Type B pancreatic cell (in vitro differentiated cells): ENCODE measurements around the gene PLEKHA8. TPM values are rescaled to one million over a fixed set of nuclear protein-coding genes. Genes with fewer than 3 reads are reported as not detected.

Experiments
- DNase-seq: peaks from one replicate; pipeline ENCODE4 v3.0.0; 2021; ENCODE audit warnings: mixed read lengths; ENCODE audit not compliant: unreplicated experiment; ENCODE audit errors: extremely low spot score
- H3K27ac Mint-ChIP-seq: 2 replicates; pipeline ENCODE4 v1.8.0; 2021; ENCODE audit warnings: mild to moderate bottlenecking, mixed read lengths
- H3K27me3 Mint-ChIP-seq: 2 replicates; pipeline ENCODE4 v1.8.0; 2021; ENCODE audit warnings: mixed read lengths
- H3K36me3 Mint-ChIP-seq: 2 replicates; pipeline ENCODE4 v1.8.0; 2021; ENCODE audit warnings: mixed read lengths
- H3K4me1 Mint-ChIP-seq: one replicate; pipeline ENCODE4 v1.8.0; 2021; ENCODE audit warnings: mixed read lengths; ENCODE audit not compliant: unreplicated experiment
- H3K4me3 Mint-ChIP-seq: 2 replicates; pipeline ENCODE4 v1.8.0; 2021; ENCODE audit warnings: mild to moderate bottlenecking, mixed read lengths
- H3K9me3 Mint-ChIP-seq: 2 replicates; pipeline ENCODE4 v1.8.0; 2021; ENCODE audit warnings: mixed read lengths
- CTCF ChIP-seq: fragments of 200-600 bp; sonication (generic); conservative IDR thresholded peaks from 2 replicates; pipeline ENCODE4 v1.5.0; 2021; ENCODE audit warnings: antibody characterized with exemption, mild to moderate bottlenecking
- total RNA-seq: library from RNA; stranded (reverse); gene quantifications from 2 replicates; pipeline ENCODE4 v1.2.1, GENCODE V29; 2021; ENCODE audit warnings: low replicate concordance

Gene PLEKHA8
- total RNA-seq, 1 donor from 2014 or later, result 46.0 TPM

- TF ChIP-seq CTCF, result peak; percentile 62
These were observed 46.3 kb downstream of the PLEKHA8 start for GRCh38 chr7:30074422-30075030.

GRCh38 chr7:30076411-30076810 lies 48.2 kb downstream of the PLEKHA8 start:
- H3K36me3 Mint-ChIP-seq, result peaks cover 30% of the 10 kb centered on the region
- H3K4me3 Mint-ChIP-seq, result no peak overlapping the region
- H3K27ac Mint-ChIP-seq, result no peak overlapping the region
- H3K27me3 Mint-ChIP-seq, result no peaks in the 10 kb centered on the region
- DNase-seq, result no peak
- no peak for TF ChIP-seq CTCF
- no peaks in the 10 kb centered on the region for H3K4me1 Mint-ChIP-seq
- H3K9me3 Mint-ChIP-seq, result no peaks in the 10 kb centered on the region

More at GRCh38 chr7:30074422-30075030, 46.3 kb downstream of the PLEKHA8 start:
- no peak overlapping the region for H3K27ac Mint-ChIP-seq
- no peaks in the 10 kb centered on the region for H3K27me3 Mint-ChIP-seq
- DNase-seq, result no peak
- peaks cover 30% of the 10 kb centered on the region for H3K36me3 Mint-ChIP-seq
- no peaks in the 10 kb centered on the region for H3K9me3 Mint-ChIP-seq
- no peak overlapping the region for H3K4me3 Mint-ChIP-seq
- no peaks in the 10 kb centered on the region for H3K4me1 Mint-ChIP-seq

- H3K36me3 Mint-ChIP-seq, result peaks cover 25% of the 10 kb centered on the region
- no peak overlapping the region for H3K4me3 Mint-ChIP-seq
- DNase-seq, result no peak
- H3K9me3 Mint-ChIP-seq, result no peaks in the 10 kb centered on the region
- H3K27me3 Mint-ChIP-seq, result no peaks in the 10 kb centered on the region
- no peak overlapping the region for H3K27ac Mint-ChIP-seq
- no peak for TF ChIP-seq CTCF
- H3K4me1 Mint-ChIP-seq, result no peaks in the 10 kb centered on the region
These were observed 50.1 kb downstream of the PLEKHA8 start for GRCh38 chr7:30078280-30078679.

- H3K9me3 Mint-ChIP-seq, result no peaks in the 10 kb centered on the region
- DNase-seq, result no peak
- H3K36me3 Mint-ChIP-seq, result peaks cover 25% of the 10 kb centered on the region
- H3K27me3 Mint-ChIP-seq, result no peaks in the 10 kb centered on the region
- no peak for TF ChIP-seq CTCF
- H3K27ac Mint-ChIP-seq, result no peak overlapping the region
- H3K4me1 Mint-ChIP-seq, result no peaks in the 10 kb centered on the region
- H3K4me3 Mint-ChIP-seq, result no peak overlapping the region
These were observed 51.7 kb downstream of the PLEKHA8 start for GRCh38 chr7:30079880-30080279.

GRCh38 chr7:30080818-30081217 lies 52.6 kb downstream of the PLEKHA8 start:
- no peaks in the 10 kb centered on the region for H3K9me3 Mint-ChIP-seq
- H3K4me3 Mint-ChIP-seq, result no peak overlapping the region
- peaks cover 31% of the 10 kb centered on the region for H3K36me3 Mint-ChIP-seq
- no peaks in the 10 kb centered on the region for H3K4me1 Mint-ChIP-seq
- H3K27me3 Mint-ChIP-seq, result no peaks in the 10 kb centered on the region
- no peak for TF ChIP-seq CTCF
- no peak for DNase-seq
- no peak overlapping the region for H3K27ac Mint-ChIP-seq
